NCI-H526 (cell line): ENCODE data around the gene SMC3.
"Not testable (repeated sequence)": the region's sequence is repeated elsewhere in the genome, so short reads cannot be mapped to it uniquely, and the experiment has no call there.

Experiments
- DNase-seq, 2 experiments: peaks; one replicate each; lab custom pipeline; 2025; lab: John Stamatoyannopoulos, UW

The SMC3 gene

GRCh38 chr10:110625951-110626855 lies 58.7 kb downstream of the SMC3 start:
- no peak for DNase-seq

- DNase-seq = no peak
Observed at GRCh38 chr10:110628161-110628560, 60.7 kb downstream of the SMC3 start.

- DNase-seq = no peak
Observed at GRCh38 chr10:110629680-110630191, 62.2 kb downstream of the SMC3 start.

GRCh38 chr10:110631934-110632333 lies 64.4 kb downstream of the SMC3 start:
- no peak for DNase-seq

- DNase-seq = no peak
Observed at GRCh38 chr10:110632591-110633215, 65.2 kb downstream of the SMC3 start.

GRCh38 chr10:110634527-110635209 lies 67.2 kb downstream of the SMC3 start:
- no peak for DNase-seq

- no peak for DNase-seq
Observed at GRCh38 chr10:110636572-110636931, 69.1 kb downstream of the SMC3 start.

GRCh38 chr10:110636932-110637557 lies 69.5 kb downstream of the SMC3 start:
- DNase-seq = no peak

GRCh38 chr10:110637558-110638053 lies 70.1 kb downstream of the SMC3 start:
- DNase-seq = peak in 1 of 2 experiments; percentile 12

- DNase-seq = no peak
Observed at GRCh38 chr10:110638319-110638718, 70.8 kb downstream of the SMC3 start.

- DNase-seq = not testable (repeated sequence)
Observed at GRCh38 chr10:110639046-110639445, 71.6 kb downstream of the SMC3 start.

- DNase-seq = not testable (repeated sequence)
Observed at GRCh38 chr10:110639858-110640257, 72.4 kb downstream of the SMC3 start.

GRCh38 chr10:110641256-110641655 lies 73.8 kb downstream of the SMC3 start:
- DNase-seq = peak; percentile 75 to 80

- DNase-seq = peak; percentile 23 to 25
Observed at GRCh38 chr10:110642204-110643034, 74.9 kb downstream of the SMC3 start.

GRCh38 chr10:110643035-110643652 lies 75.6 kb downstream of the SMC3 start:
- peak; percentile 50 to 58 for DNase-seq

- DNase-seq = peak in 1 of 2 experiments; percentile 73
Observed at GRCh38 chr10:110643653-110644597, 76.4 kb downstream of the SMC3 start, which contains the start of gene RBM20. RBM20 (plus strand) TSS chr10:110644336; CDS start chr10:110644455, 119 bp downstream.

- peak in 1 of 2 experiments; percentile 45 for DNase-seq
Observed at GRCh38 chr10:110644598-110645462, 77.3 kb downstream of the SMC3 start.
